Measurements from ENCODE around the gene RBM15.

Gene RBM15

DNA sequence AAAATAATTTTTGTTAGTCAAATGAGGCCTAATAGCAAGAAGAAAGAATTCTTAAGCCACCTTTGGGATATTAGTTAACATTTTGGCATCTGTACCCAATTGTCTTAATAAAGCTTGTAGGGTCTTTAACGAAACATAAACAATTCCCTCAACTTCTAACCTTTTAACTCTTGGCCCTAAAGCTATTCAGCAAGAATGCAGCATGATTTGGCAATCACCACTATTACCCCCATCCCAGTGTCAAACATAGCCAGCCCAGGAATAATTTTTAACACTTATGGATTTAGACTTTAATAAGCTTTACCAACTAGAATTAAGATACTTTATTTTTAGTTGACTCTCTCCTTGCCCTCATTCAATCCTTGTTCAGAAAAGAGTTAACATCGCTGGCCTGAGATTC lies 54.1 kb downstream of the RBM15 start:
- TF ChIP-seq EZH2phosphoT487 (IDR thresholded peaks at IDR 0.05; ENCODE audit: borderline replicate concordance, low read length): no peak
- TF ChIP-seq, protein P1, sequence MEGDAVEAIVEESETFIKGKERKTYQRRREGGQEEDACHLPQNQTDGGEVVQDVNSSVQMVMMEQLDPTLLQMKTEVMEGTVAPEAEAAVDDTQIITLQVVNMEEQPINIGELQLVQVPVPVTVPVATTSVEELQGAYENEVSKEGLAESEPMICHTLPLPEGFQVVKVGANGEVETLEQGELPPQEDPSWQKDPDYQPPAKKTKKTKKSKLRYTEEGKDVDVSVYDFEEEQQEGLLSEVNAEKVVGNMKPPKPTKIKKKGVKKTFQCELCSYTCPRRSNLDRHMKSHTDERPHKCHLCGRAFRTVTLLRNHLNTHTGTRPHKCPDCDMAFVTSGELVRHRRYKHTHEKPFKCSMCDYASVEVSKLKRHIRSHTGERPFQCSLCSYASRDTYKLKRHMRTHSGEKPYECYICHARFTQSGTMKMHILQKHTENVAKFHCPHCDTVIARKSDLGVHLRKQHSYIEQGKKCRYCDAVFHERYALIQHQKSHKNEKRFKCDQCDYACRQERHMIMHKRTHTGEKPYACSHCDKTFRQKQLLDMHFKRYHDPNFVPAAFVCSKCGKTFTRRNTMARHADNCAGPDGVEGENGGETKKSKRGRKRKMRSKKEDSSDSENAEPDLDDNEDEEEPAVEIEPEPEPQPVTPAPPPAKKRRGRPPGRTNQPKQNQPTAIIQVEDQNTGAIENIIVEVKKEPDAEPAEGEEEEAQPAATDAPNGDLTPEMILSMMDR (IDR thresholded peaks at IDR 0.05; ENCODE audit: low read depth, low read length, poor library complexity, severe bottlenecking): no peak

DNA sequence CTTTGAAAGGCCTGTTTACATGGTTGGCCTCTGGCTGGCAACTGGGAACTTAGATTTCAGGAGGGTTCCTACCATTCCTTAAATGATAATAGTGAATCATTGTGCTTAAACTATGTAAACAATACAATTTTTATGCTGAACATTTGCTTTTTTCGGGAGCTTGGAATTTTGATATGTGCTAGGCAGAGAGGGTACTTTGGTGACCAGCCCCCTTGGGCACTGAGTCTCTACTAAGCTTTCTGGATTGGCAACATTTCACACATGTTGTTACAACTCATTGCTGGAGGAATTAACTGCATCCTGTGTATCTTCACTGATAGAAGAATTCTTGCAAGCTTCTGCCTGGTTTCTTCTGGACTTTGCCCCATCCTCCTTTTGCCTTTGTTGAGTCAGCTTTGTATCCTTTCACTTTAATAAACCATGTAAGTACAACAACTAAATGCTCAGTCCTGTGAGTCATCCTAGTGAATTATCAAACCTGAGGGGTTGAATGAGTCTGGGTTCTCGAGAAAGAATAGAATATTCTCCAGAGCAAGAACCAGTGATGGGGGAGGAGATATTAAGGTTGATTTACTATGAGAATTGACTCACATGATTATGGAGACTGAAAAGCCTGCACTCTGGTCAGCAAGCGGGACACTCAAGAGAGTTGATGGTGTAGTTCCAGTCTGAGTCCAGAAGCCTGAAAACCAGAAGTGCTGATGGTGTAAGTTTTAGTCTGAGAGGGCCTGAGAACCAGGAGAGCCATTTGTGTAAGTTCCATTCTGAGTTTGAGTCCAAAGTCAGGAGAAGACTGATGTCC lies 54.7 kb downstream of the RBM15 start:
- Histone ChIP-seq H3K9me3 (ENCODE audit: control insufficient read depth, insufficient read depth, low read length) (no peaks in the 10 kb centered on the region), H3K4me1 (ENCODE audit: control insufficient read depth, low read length) (peaks cover 9% of the 10 kb centered on the region), H3K27ac (ENCODE audit: low read depth, low read length) (no peak overlapping the region), H3K9me2 (replicated peaks; ENCODE audit: control insufficient read depth, low read length) (no peaks in the 10 kb centered on the region), H3K79me2 (ENCODE audit: control insufficient read depth, low read length) (no peaks in the 10 kb centered on the region), H3K36me3 (ENCODE audit: control insufficient read depth, low read length) (peaks cover 40% of the 10 kb centered on the region), H4K20me1 (ENCODE audit: control insufficient read depth, insufficient read depth, low read depth, low read length) (no peaks in the 10 kb centered on the region), H3K4me2 (ENCODE audit: low read length) (no peak overlapping the region), H3F3A (ENCODE audit: control insufficient read depth, insufficient read depth) (peaks cover 6% of the 10 kb centered on the region), H3K27me3 (ENCODE audit: control insufficient read depth, low read length) (no peaks in the 10 kb centered on the region), H3K4me3 (ENCODE audit: low read length) (no peak overlapping the region)
- TF ChIP-seq, protein P1 (IDR thresholded peaks at IDR 0.05; ENCODE audit: low read depth, low read length, poor library complexity, severe bottlenecking): no peak
- TF ChIP-seq EZH2phosphoT487 (IDR thresholded peaks at IDR 0.05; ENCODE audit: borderline replicate concordance, low read length): no peak

More for the DNA sequence above, 54.1 kb downstream of the RBM15 start:
- no peaks in the 10 kb centered on the region for H3K9me3 ChIP-seq (ENCODE audit: control insufficient read depth, insufficient read depth, low read length)
- peaks cover 15% of the 10 kb centered on the region for H3K4me1 ChIP-seq (ENCODE audit: control insufficient read depth, low read length)
- no peaks in the 10 kb centered on the region for H3K27me3 ChIP-seq (ENCODE audit: control insufficient read depth, low read length)
- peaks cover 38% of the 10 kb centered on the region for H3K36me3 ChIP-seq (ENCODE audit: control insufficient read depth, low read length)
- no peak overlapping the region for H3K4me2 ChIP-seq (ENCODE audit: low read length)
- no peak overlapping the region for H3K27ac ChIP-seq (ENCODE audit: low read depth, low read length)
- H3K9me2 ChIP-seq (replicated peaks; ENCODE audit: control insufficient read depth, low read length): no peaks in the 10 kb centered on the region
- peaks cover 6% of the 10 kb centered on the region for H3F3A ChIP-seq (ENCODE audit: control insufficient read depth, insufficient read depth)
- no peak overlapping the region for H3K4me3 ChIP-seq (ENCODE audit: low read length)
- H4K20me1 ChIP-seq (ENCODE audit: control insufficient read depth, insufficient read depth, low read depth, low read length): no peaks in the 10 kb centered on the region
- no peaks in the 10 kb centered on the region for H3K79me2 ChIP-seq (ENCODE audit: control insufficient read depth, low read length)

DNA sequence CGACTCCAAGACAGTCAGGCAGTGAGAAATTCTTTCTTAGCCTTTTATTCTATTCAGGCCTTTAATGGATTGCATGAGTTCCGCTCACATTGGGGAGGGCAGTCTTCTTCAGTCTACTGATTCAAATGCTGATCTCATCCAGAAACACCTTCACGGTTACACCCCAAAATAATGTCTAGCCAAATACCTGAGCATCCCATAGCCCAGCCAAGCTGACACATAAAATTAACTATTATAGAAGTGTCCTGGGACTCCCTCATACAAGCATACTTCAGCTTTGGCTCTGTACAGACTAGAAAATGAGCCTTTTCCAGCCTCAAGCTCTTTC lies 55.3 kb downstream of the RBM15 start:
- Histone ChIP-seq H4K20me1 (ENCODE audit: control insufficient read depth, insufficient read depth, low read depth, low read length) (no peaks in the 10 kb centered on the region), H3K27me3 (ENCODE audit: control insufficient read depth, low read length) (no peaks in the 10 kb centered on the region), H3K9me3 (ENCODE audit: control insufficient read depth, insufficient read depth, low read length) (no peaks in the 10 kb centered on the region), H3K9me2 (replicated peaks; ENCODE audit: control insufficient read depth, low read length) (no peaks in the 10 kb centered on the region), H3K36me3 (ENCODE audit: control insufficient read depth, low read length) (peaks cover 45% of the 10 kb centered on the region), H3K4me3 (ENCODE audit: low read length) (no peak overlapping the region), H3K27ac (ENCODE audit: low read depth, low read length) (no peak overlapping the region), H3K4me2 (ENCODE audit: low read length) (no peak overlapping the region), H3F3A (ENCODE audit: control insufficient read depth, insufficient read depth) (peaks cover 10% of the 10 kb centered on the region), H3K79me2 (ENCODE audit: control insufficient read depth, low read length) (no peaks in the 10 kb centered on the region), H3K4me1 (ENCODE audit: control insufficient read depth, low read length) (peaks cover 3% of the 10 kb centered on the region)
- TF ChIP-seq EZH2phosphoT487 (IDR thresholded peaks at IDR 0.05; ENCODE audit: borderline replicate concordance, low read length): no peak
- TF ChIP-seq, protein P1 (IDR thresholded peaks at IDR 0.05; ENCODE audit: low read depth, low read length, poor library complexity, severe bottlenecking): no peak
